GM23338 (cell line): ENCODE data around the gene CYP11A1. TPM values are rescaled to one million over a fixed set of nuclear protein-coding genes. Genes with fewer than 3 reads are reported as not detected.

Experiments
- ATAC-seq: fragments of 200-7000 bp; cut with Tn5 transposase; 3 replicates; pipeline ENCODE4 v1.9.1; 2020
- DNase-seq: peaks from one replicate; pipeline ENCODE4 v3.0.0-alpha.2; 2015; ENCODE audit warnings: low spot score
- H2AFZ ChIP-seq: fragments of 200-600 bp; sonication (generic); 2 replicates; pipeline ENCODE4 v1.8.0; 2016; ENCODE audit warnings: antibody characterized with exemption, mild to moderate bottlenecking, moderate library complexity
- H3F3A ChIP-seq: fragments of 200-600 bp; sonication (generic); replicated peaks from 2 replicates; pipeline ENCODE4 v1.8.0; 2017; ENCODE audit warnings: antibody characterized with exemption, mixed run types, low read depth
- H3K27ac ChIP-seq: fragments of 200-600 bp; sonication (generic); 2 replicates; pipeline ENCODE4 v1.6.1; 2016; ENCODE audit warnings: low read depth
- H3K27me3 ChIP-seq: fragments of 200-600 bp; sonication (generic); 2 replicates; pipeline ENCODE4 v1.8.0; 2016; ENCODE audit warnings: mild to moderate bottlenecking, mixed run types, moderate library complexity; ENCODE audit not compliant: insufficient read depth
- H3K36me3 ChIP-seq: fragments of 200-600 bp; sonication (generic); 2 replicates; pipeline ENCODE4 v1.8.0; 2016; ENCODE audit warnings: mild to moderate bottlenecking; ENCODE audit not compliant: insufficient read depth
- H3K4me1 ChIP-seq: fragments of 200-600 bp; sonication (generic); 2 replicates; pipeline ENCODE4 v1.8.0; 2016; ENCODE audit warnings: mild to moderate bottlenecking, moderate library complexity; ENCODE audit not compliant: insufficient read depth
- H3K4me2 ChIP-seq: fragments of 200-600 bp; sonication (generic); 2 replicates; pipeline ENCODE4 v1.7.1; 2017; ENCODE audit warnings: mixed run types
- H3K4me3 ChIP-seq: fragments of 200-600 bp; sonication (generic); 2 replicates; pipeline ENCODE4 v1.6.1; 2016; ENCODE audit warnings: mixed run types
- H3K79me2 ChIP-seq: fragments of 200-600 bp; sonication (generic); replicated peaks from 2 replicates; pipeline ENCODE4 v1.8.0; 2017; ENCODE audit warnings: mild to moderate bottlenecking; ENCODE audit not compliant: insufficient read depth
- H3K9me2 ChIP-seq: fragments of 200-600 bp; sonication (generic); 2 replicates; pipeline ENCODE4 v1.8.0; 2017; ENCODE audit not compliant: insufficient read depth
- H4K20me1 ChIP-seq: fragments of 200-600 bp; sonication (generic); replicated peaks from 2 replicates; pipeline ENCODE4 v1.8.0; 2017; ENCODE audit warnings: mild to moderate bottlenecking; ENCODE audit not compliant: insufficient read depth
- H3K27ac Mint-ChIP-seq: 2 replicates; pipeline ENCODE4 v1.8.0; 2020; ENCODE audit warnings: inconsistent platforms, mild to moderate bottlenecking, moderate library complexity, mixed read lengths
- H3K27me3 Mint-ChIP-seq: 3 replicates; pipeline ENCODE4 v1.8.0; 2022; ENCODE audit warnings: low read depth, mild to moderate bottlenecking, moderate library complexity, mixed read lengths, inconsistent platforms; ENCODE audit not compliant: insufficient read depth, poor library complexity
- H3K36me3 Mint-ChIP-seq: 3 replicates; pipeline ENCODE4 v1.8.0; 2021; ENCODE audit warnings: low read depth, mild to moderate bottlenecking, inconsistent platforms, moderate library complexity, mixed read lengths
- H3K4me1 Mint-ChIP-seq: 3 replicates; pipeline ENCODE4 v1.8.0; 2020; ENCODE audit warnings: mild to moderate bottlenecking, inconsistent platforms, mixed read lengths
- H3K4me3 Mint-ChIP-seq: 3 replicates; pipeline ENCODE4 v1.8.0; 2021; ENCODE audit warnings: moderate library complexity, mild to moderate bottlenecking, inconsistent platforms, mixed read lengths
- H3K9me3 Mint-ChIP-seq: 3 replicates; pipeline ENCODE4 v1.8.0; 2020; ENCODE audit warnings: moderate library complexity, mild to moderate bottlenecking, inconsistent platforms, mixed read lengths
- CREB1 ChIP-seq: fragments of 250-450 bp; sonication (Bioruptor Pico); IDR thresholded peaks from 2 replicates; pipeline ENCODE4 v1.5.0; 2020; ENCODE audit warnings: low read depth, mild to moderate bottlenecking, moderate library complexity
- EZH2 ChIP-seq: fragments of 200-600 bp; sonication (generic); IDR thresholded peaks from one replicate; pipeline ENCODE4 v1.8.0; 2017; ENCODE audit warnings: antibody characterized with exemption, mild to moderate bottlenecking, low read depth; ENCODE audit not compliant: unreplicated experiment
- EZH2phosphoT487 ChIP-seq: fragments of 200-600 bp; sonication (generic); IDR thresholded peaks from one replicate; pipeline ENCODE4 v1.8.1; 2018; ENCODE audit warnings: antibody characterized with exemption; ENCODE audit not compliant: unreplicated experiment
- JUNB ChIP-seq: IDR thresholded peaks from one replicate; pipeline ENCODE4 v1.6.1; 2016; ENCODE audit warnings: antibody characterized with exemption; ENCODE audit not compliant: unreplicated experiment
- NANOG ChIP-seq: IDR thresholded peaks from 2 replicates; pipeline ENCODE4 v1.6.1; 2016; ENCODE audit warnings: antibody characterized with exemption, borderline replicate concordance
- POLR2AphosphoS5 ChIP-seq: IDR thresholded peaks from 2 replicates; pipeline ENCODE4 v1.6.1; 2016; ENCODE audit warnings: antibody characterized with exemption, low read depth
- STAT1 ChIP-seq: IDR thresholded peaks from one replicate; pipeline ENCODE4 v1.6.1; 2016; ENCODE audit warnings: antibody characterized with exemption; ENCODE audit not compliant: unreplicated experiment
- ZNF114 ChIP-seq: fragments of 250-450 bp; sonication (Bioruptor Pico); IDR thresholded peaks from 2 replicates; pipeline ENCODE4 v1.5.0; 2020; ENCODE audit warnings: mild to moderate bottlenecking, moderate library complexity
- ZNF331 ChIP-seq: fragments of 250-450 bp; sonication (Bioruptor Pico); IDR thresholded peaks from 2 replicates; pipeline ENCODE4 v1.5.0; 2020; ENCODE audit warnings: low read depth, mild to moderate bottlenecking, moderate library complexity
- polyA plus RNA-seq: library from polyadenylated mRNA; unstranded; fragments of >200 nt; fragmentation: Nextera tagmentation; extraction: Ambion mirVana; gene quantifications from 2 replicates; pipeline ENCODE4 v1.2.1, GENCODE V29; 2016
- total RNA-seq: library from RNA; depleted of rRNA; stranded (reverse); fragments of >200 nt; shearing (Covaris generic); gene quantifications from 2 replicates; pipeline ENCODE4 v1.2.3, GENCODE V29; 2014
- TF ChIP-seq, protein P1 (sequence below): fragments of 250-450 bp; sonication (Bioruptor Pico); IDR thresholded peaks from 2 replicates; pipeline ENCODE4 v1.5.0; 2020; ENCODE audit warnings: mild to moderate bottlenecking, moderate library complexity
- TF ChIP-seq, protein P2 (sequence below), 2 experiments: fragments of 200-600 bp in 1 of 2; sonication (generic) in 1 of 2; conservative IDR thresholded peaks; 2 replicates each; pipeline versions ENCODE4 v1.5.1 to v1.6.1; 2016 to 2017; ENCODE audit warnings: antibody characterized with exemption in 2 of 2, low read depth in 2 of 2, mild to moderate bottlenecking in 2 of 2, moderate library complexity in 1 of 2
- TF ChIP-seq, protein P3 (sequence below): IDR thresholded peaks from 2 replicates; pipeline ENCODE4 v1.6.1; 2016; ENCODE audit warnings: antibody characterized with exemption
- TF ChIP-seq, protein P4 (sequence below): IDR thresholded peaks from one replicate; pipeline ENCODE4 v1.6.1; 2018; ENCODE audit warnings: antibody characterized with exemption; ENCODE audit not compliant: unreplicated experiment

Gene CYP11A1
- total and polyA plus RNA-seq, 2 experiments from 2014 or later: 1.2 to 1.7 TPM

DNA sequence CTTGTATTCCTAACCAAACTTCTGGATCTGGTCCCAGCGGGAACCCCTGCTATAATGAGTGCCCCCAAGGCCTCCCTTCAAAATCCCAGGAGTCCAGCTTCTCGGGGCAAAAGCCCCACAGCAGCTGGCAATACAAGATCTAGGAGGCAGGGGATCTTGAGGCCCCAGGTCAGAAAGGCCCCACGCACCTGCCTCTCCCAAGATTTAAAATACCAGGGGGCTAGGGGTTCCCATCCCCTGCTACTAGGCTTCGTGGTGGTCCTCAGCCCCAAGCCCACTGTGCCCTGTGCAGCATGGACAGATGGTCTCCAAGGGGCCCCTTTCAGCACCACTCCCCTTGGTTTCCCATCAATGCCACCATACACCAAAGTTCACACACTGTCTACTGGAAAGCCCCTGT, 15.8 kb upstream of the CYP11A1 start:
- ATAC-seq: no peak
- Histone ChIP-seq H2AFZ (no peak overlapping the region), H3F3A (no peaks in the 10 kb centered on the region), H3K27me3 (no peaks in the 10 kb centered on the region), H3K36me3 (no peaks in the 10 kb centered on the region), H3K79me2 (no peaks in the 10 kb centered on the region), H3K4me1 (no peaks in the 10 kb centered on the region; the same call in 1 of the 2 replicates), H3K4me3 (no peak overlapping the region), H3K27ac (no peak overlapping the region), H3K4me2 (no peak overlapping the region), H4K20me1 (no peaks in the 10 kb centered on the region), H3K9me2 (no peaks in the 10 kb centered on the region)
- Mint-ChIP-seq H3K36me3 (no peaks in the 10 kb centered on the region), H3K4me3 (no peak overlapping the region), H3K4me1 (peaks cover 22% of the 10 kb centered on the region), H3K27ac (no peak overlapping the region), H3K27me3 (peaks cover 6% of the 10 kb centered on the region), H3K9me3 (no peaks in the 10 kb centered on the region)
- TF ChIP-seq, protein P1, sequence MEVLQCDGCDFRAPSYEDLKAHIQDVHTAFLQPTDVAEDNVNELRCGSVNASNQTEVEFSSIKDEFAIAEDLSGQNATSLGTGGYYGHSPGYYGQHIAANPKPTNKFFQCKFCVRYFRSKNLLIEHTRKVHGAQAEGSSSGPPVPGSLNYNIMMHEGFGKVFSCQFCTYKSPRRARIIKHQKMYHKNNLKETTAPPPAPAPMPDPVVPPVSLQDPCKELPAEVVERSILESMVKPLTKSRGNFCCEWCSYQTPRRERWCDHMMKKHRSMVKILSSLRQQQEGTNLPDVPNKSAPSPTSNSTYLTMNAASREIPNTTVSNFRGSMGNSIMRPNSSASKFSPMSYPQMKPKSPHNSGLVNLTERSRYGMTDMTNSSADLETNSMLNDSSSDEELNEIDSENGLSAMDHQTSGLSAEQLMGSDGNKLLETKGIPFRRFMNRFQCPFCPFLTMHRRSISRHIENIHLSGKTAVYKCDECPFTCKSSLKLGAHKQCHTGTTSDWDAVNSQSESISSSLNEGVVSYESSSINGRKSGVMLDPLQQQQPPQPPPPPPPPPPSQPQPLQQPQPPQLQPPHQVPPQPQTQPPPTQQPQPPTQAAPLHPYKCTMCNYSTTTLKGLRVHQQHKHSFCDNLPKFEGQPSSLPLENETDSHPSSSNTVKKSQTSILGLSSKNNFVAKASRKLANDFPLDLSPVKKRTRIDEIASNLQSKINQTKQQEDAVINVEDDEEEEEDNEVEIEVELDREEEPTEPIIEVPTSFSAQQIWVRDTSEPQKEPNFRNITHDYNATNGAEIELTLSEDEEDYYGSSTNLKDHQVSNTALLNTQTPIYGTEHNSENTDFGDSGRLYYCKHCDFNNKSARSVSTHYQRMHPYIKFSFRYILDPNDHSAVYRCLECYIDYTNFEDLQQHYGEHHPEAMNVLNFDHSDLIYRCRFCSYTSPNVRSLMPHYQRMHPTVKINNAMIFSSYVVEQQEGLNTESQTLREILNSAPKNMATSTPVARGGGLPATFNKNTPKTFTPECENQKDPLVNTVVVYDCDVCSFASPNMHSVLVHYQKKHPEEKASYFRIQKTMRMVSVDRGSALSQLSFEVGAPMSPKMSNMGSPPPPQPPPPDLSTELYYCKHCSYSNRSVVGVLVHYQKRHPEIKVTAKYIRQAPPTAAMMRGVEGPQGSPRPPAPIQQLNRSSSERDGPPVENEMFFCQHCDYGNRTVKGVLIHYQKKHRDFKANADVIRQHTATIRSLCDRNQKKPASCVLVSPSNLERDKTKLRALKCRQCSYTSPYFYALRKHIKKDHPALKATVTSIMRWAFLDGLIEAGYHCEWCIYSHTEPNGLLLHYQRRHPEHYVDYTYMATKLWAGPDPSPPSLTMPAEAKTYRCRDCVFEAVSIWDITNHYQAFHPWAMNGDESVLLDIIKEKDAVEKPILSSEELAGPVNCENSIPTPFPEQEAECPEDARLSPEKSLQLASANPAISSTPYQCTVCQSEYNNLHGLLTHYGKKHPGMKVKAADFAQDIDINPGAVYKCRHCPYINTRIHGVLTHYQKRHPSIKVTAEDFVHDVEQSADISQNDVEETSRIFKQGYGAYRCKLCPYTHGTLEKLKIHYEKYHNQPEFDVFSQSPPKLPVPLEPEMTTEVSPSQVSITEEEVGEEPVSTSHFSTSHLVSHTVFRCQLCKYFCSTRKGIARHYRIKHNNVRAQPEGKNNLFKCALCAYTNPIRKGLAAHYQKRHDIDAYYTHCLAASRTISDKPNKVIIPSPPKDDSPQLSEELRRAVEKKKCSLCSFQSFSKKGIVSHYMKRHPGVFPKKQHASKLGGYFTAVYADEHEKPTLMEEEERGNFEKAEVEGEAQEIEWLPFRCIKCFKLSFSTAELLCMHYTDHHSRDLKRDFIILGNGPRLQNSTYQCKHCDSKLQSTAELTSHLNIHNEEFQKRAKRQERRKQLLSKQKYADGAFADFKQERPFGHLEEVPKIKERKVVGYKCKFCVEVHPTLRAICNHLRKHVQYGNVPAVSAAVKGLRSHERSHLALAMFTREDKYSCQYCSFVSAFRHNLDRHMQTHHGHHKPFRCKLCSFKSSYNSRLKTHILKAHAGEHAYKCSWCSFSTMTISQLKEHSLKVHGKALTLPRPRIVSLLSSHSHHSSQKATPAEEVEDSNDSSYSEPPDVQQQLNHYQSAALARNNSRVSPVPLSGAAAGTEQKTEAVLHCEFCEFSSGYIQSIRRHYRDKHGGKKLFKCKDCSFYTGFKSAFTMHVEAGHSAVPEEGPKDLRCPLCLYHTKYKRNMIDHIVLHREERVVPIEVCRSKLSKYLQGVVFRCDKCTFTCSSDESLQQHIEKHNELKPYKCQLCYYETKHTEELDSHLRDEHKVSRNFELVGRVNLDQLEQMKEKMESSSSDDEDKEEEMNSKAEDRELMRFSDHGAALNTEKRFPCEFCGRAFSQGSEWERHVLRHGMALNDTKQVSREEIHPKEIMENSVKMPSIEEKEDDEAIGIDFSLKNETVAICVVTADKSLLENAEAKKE (CRISPR knock-in tag): no peak
- TF ChIP-seq, protein P2, sequence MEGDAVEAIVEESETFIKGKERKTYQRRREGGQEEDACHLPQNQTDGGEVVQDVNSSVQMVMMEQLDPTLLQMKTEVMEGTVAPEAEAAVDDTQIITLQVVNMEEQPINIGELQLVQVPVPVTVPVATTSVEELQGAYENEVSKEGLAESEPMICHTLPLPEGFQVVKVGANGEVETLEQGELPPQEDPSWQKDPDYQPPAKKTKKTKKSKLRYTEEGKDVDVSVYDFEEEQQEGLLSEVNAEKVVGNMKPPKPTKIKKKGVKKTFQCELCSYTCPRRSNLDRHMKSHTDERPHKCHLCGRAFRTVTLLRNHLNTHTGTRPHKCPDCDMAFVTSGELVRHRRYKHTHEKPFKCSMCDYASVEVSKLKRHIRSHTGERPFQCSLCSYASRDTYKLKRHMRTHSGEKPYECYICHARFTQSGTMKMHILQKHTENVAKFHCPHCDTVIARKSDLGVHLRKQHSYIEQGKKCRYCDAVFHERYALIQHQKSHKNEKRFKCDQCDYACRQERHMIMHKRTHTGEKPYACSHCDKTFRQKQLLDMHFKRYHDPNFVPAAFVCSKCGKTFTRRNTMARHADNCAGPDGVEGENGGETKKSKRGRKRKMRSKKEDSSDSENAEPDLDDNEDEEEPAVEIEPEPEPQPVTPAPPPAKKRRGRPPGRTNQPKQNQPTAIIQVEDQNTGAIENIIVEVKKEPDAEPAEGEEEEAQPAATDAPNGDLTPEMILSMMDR (conservative IDR thresholded peaks at IDR 0.05; ENCODE audit: low read depth in 2 of 2): no peak
- TF ChIP-seq JUNB (no peak), POLR2AphosphoS5 (no peak), EZH2phosphoT487 (no peak), ZNF114 (no peak), EZH2 (no peak), STAT1 (no peak), NANOG (no peak), CREB1 (CRISPR knock-in tag) (no peak), ZNF331 (CRISPR knock-in tag) (no peak)
- TF ChIP-seq, protein P3, sequence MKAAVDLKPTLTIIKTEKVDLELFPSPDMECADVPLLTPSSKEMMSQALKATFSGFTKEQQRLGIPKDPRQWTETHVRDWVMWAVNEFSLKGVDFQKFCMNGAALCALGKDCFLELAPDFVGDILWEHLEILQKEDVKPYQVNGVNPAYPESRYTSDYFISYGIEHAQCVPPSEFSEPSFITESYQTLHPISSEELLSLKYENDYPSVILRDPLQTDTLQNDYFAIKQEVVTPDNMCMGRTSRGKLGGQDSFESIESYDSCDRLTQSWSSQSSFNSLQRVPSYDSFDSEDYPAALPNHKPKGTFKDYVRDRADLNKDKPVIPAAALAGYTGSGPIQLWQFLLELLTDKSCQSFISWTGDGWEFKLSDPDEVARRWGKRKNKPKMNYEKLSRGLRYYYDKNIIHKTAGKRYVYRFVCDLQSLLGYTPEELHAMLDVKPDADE: no peak
- TF ChIP-seq, protein P4, sequence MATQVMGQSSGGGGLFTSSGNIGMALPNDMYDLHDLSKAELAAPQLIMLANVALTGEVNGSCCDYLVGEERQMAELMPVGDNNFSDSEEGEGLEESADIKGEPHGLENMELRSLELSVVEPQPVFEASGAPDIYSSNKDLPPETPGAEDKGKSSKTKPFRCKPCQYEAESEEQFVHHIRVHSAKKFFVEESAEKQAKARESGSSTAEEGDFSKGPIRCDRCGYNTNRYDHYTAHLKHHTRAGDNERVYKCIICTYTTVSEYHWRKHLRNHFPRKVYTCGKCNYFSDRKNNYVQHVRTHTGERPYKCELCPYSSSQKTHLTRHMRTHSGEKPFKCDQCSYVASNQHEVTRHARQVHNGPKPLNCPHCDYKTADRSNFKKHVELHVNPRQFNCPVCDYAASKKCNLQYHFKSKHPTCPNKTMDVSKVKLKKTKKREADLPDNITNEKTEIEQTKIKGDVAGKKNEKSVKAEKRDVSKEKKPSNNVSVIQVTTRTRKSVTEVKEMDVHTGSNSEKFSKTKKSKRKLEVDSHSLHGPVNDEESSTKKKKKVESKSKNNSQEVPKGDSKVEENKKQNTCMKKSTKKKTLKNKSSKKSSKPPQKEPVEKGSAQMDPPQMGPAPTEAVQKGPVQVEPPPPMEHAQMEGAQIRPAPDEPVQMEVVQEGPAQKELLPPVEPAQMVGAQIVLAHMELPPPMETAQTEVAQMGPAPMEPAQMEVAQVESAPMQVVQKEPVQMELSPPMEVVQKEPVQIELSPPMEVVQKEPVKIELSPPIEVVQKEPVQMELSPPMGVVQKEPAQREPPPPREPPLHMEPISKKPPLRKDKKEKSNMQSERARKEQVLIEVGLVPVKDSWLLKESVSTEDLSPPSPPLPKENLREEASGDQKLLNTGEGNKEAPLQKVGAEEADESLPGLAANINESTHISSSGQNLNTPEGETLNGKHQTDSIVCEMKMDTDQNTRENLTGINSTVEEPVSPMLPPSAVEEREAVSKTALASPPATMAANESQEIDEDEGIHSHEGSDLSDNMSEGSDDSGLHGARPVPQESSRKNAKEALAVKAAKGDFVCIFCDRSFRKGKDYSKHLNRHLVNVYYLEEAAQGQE: no peak
- no peak for DNase-seq
